Tibial nerve (tissue), 4 donors: ENCODE results near the gene S100PBP.

Experiments used
- CTCF ChIP-seq, 5 experiments: fragments of 200-600 bp in 3 of 5; fragments of 450-650 bp in 2 of 5; sonication (generic) in 3 of 5; IDR thresholded peaks; one replicate each; pipeline ENCODE4 v1.5.1; 2016 to 2019; ENCODE audit warnings: antibody characterized with exemption in 5 of 5, mild to moderate bottlenecking in 3 of 5, moderate library complexity in 2 of 5
- EP300 ChIP-seq, 2 donors: sonication (generic); formaldehyde crosslinking; IDR thresholded peaks; one replicate each; pipeline ENCODE4 v1.6.1; 2017; ENCODE audit warnings: antibody characterized with exemption in 2 of 2, mild to moderate bottlenecking in 1 of 2

DNA sequence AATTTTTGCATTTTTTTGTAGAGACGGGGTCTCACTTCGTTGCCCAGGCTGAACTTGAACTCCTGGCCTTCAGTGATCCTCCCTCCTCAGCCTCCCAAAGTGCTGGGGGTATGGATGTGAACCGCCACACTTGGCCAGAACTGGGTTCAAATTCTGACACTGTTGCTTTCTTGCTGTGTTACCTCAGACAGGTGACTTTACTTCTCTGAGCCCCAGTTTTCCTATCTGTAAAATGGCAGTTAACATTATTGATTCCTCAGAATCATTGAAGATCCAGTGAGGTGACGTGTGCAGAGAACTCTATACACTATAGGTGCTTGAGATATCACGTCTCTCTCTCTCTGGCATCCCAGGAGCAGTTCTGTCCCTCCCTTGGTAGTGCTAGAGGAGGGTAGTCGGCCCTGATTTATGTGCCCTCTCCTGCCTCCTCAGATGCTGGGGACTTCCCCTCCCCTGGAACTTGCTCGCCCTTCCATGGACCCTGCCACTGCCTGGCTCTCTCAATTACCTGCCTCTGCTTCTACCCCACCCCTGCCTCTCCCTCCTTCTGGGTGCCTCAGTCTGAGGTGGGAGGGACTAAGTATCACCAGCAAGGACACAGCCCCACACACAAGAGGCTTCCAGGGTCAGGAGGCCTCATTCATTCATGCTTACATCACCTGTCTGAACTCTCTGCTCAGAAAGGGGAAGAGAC lies 66.0 kb downstream of the S100PBP start:
- no peak for TF ChIP-seq CTCF (IDR thresholded peaks at IDR 0.05)
- TF ChIP-seq EP300 (IDR thresholded peaks at IDR 0.05) = no peak
